GM12891 (cell line): ENCODE measurements around the gene R3HDM1.

Experiments
- POLR2A ChIP-seq: IDR thresholded peaks from 2 replicates; pipeline ENCODE4 v1.6.1; 2011; ENCODE audit warnings: low read depth, low read length, control low read depth
- POLR2AphosphoS5 ChIP-seq: IDR thresholded peaks from 2 replicates; pipeline ENCODE4 v1.6.1; 2011; ENCODE audit warnings: low read depth, low read length, control low read depth

DNA sequence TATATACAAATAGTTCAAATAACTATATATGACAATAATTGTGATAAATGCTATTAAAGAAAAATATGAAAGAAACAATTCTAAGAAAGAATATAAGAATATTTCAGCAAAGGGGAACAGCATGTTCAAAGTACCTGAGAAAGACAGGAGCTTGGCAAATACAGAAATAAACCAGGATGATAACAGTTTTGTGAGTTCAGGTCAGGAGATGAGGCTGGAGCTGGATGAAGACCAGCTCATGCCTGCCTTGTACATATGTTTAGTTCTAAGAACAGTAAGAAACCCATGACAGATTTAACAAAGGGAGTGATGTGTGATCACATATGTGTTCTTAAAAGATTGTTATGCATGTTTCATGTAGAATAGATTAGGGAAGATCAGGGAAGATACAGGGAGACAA lies 98.2 kb downstream of the R3HDM1 start:
- TF ChIP-seq POLR2A (no peak), POLR2AphosphoS5 (no peak)
